ENCODE measurements around the gene UNC50. TPM values are rescaled to one million over a fixed set of nuclear protein-coding genes. Genes with fewer than 3 reads are reported as not detected.

UNC50 gene
- total and polyA plus RNA-seq, 4 donors: 22.2 to 37.9 (median 29.8) TPM

DNA sequence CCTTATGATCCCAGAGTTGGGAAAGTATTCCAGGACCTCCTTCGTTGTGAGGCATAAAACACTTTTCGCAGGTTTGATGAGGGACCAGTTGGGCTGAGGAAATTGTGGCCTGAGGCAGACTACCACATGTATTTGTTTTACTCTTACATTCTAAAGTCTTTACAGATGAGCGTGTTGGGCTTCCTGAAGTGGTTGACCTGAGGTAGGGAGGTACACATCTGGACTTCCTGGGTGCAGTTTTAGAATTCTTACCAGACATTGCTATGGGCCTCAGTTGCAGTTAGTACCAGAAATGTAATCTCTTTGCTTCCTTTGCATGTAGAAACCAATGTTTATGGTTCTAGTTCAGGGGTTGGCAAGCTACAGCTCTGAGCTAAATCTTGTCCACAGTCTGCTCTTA lies 48.8 kb upstream of the UNC50 start (continued):
- TF ChIP-seq JUND (IDR thresholded peaks at IDR 0.05) (no peak), SP1 (IDR thresholded peaks at IDR 0.05) (no peak), CTCF (IDR thresholded peaks at IDR 0.05; ENCODE audit: low read depth, low read length, missing input control) (no peak), HNF4A (conservative IDR thresholded peaks at IDR 0.05) (no peak)

DNA sequence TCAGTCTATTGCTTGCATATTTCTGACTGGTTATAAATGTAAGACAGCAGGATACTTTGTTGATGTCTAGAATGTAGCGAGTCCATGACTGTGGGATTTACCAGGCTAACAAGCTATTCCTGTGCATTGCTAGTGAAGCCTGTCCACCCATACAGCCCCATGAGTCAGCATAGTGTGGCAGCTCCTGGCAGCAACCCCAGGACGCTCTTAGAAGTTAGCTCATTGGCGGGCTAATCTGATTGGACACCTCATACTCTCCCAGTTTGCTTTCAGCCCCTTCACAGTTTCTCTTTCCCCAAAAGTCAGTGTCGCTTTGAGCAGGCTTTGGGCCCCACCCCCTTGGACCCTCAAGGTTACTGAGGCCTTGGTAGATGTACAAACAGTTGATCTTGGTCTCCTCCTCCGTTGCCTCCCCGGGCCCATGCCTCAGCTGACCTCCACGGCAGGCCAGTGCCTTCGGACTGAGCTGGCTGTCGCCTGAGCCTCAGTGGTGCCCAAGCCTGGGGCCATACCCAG lies 48.1 kb upstream of the UNC50 start:
- TF ChIP-seq NR2F2 (IDR thresholded peaks at IDR 0.05): no peak
- TF ChIP-seq, protein P1, sequence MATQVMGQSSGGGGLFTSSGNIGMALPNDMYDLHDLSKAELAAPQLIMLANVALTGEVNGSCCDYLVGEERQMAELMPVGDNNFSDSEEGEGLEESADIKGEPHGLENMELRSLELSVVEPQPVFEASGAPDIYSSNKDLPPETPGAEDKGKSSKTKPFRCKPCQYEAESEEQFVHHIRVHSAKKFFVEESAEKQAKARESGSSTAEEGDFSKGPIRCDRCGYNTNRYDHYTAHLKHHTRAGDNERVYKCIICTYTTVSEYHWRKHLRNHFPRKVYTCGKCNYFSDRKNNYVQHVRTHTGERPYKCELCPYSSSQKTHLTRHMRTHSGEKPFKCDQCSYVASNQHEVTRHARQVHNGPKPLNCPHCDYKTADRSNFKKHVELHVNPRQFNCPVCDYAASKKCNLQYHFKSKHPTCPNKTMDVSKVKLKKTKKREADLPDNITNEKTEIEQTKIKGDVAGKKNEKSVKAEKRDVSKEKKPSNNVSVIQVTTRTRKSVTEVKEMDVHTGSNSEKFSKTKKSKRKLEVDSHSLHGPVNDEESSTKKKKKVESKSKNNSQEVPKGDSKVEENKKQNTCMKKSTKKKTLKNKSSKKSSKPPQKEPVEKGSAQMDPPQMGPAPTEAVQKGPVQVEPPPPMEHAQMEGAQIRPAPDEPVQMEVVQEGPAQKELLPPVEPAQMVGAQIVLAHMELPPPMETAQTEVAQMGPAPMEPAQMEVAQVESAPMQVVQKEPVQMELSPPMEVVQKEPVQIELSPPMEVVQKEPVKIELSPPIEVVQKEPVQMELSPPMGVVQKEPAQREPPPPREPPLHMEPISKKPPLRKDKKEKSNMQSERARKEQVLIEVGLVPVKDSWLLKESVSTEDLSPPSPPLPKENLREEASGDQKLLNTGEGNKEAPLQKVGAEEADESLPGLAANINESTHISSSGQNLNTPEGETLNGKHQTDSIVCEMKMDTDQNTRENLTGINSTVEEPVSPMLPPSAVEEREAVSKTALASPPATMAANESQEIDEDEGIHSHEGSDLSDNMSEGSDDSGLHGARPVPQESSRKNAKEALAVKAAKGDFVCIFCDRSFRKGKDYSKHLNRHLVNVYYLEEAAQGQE (IDR thresholded peaks at IDR 0.05): no peak
- TF ChIP-seq GABPA (IDR thresholded peaks at IDR 0.05 in 1 of 2, conservative IDR thresholded peaks at IDR 0.05 in 1 of 2): no peak
- no peak for TF ChIP-seq YY1 (IDR thresholded peaks at IDR 0.05)
- TF ChIP-seq EGR1 (IDR thresholded peaks at IDR 0.05; ENCODE audit: low read depth in 2 of 2): no peak
- TF ChIP-seq CTCF (IDR thresholded peaks at IDR 0.05; ENCODE audit: low read depth, low read length, missing input control): no peak
- TF ChIP-seq HNF4A (conservative IDR thresholded peaks at IDR 0.05): no peak
- no peak for TF ChIP-seq ATF3 (IDR thresholded peaks at IDR 0.05)
- no peak for TF ChIP-seq JUND (IDR thresholded peaks at IDR 0.05)
- no peak for TF ChIP-seq MAX (IDR thresholded peaks at IDR 0.05)
- TF ChIP-seq, protein P2, sequence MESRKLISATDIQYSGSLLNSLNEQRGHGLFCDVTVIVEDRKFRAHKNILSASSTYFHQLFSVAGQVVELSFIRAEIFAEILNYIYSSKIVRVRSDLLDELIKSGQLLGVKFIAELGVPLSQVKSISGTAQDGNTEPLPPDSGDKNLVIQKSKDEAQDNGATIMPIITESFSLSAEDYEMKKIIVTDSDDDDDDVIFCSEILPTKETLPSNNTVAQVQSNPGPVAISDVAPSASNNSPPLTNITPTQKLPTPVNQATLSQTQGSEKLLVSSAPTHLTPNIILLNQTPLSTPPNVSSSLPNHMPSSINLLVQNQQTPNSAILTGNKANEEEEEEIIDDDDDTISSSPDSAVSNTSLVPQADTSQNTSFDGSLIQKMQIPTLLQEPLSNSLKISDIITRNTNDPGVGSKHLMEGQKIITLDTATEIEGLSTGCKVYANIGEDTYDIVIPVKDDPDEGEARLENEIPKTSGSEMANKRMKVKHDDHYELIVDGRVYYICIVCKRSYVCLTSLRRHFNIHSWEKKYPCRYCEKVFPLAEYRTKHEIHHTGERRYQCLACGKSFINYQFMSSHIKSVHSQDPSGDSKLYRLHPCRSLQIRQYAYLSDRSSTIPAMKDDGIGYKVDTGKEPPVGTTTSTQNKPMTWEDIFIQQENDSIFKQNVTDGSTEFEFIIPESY (IDR thresholded peaks at IDR 0.05): no peak
- TF ChIP-seq TAF1 (conservative IDR thresholded peaks at IDR 0.05): no peak
- no peak overlapping the region for H3K4me3 ChIP-seq (ENCODE audit: low read depth in 1 of 3, low read length in 3 of 3)
- H3K27ac ChIP-seq (ENCODE audit: low read depth in 1 of 2, low read length in 2 of 2): no peak overlapping the region
- H3K9me3 ChIP-seq (ENCODE audit: control insufficient read depth in 4 of 4, low read length in 3 of 4): no peaks in the 10 kb centered on the region
- H3K36me3 ChIP-seq (ENCODE audit: control insufficient read depth in 4 of 4, insufficient read depth in 3 of 4, low read depth in 1 of 4, low read length in 3 of 4): peaks cover 0 to 21% (median 9%) of the 10 kb centered on the region in 4 donors
- no peak overlapping the region for H3K9ac ChIP-seq (ENCODE audit: low read depth in 1 of 2, low read length in 2 of 2)
- no peaks in the 10 kb centered on the region for H3K4me1 ChIP-seq (ENCODE audit: control insufficient read depth in 4 of 4, insufficient read depth in 4 of 4, low read length in 3 of 4)
- DNase-seq (ENCODE audit: low spot score): no peak
- 95% methylated on average over 9 of the region's 9 CpGs for WGBS
- no peaks in the 10 kb centered on the region for H3K27me3 ChIP-seq (ENCODE audit: control insufficient read depth in 4 of 4, insufficient read depth in 4 of 4, low read length in 3 of 4)
